SIG-M5 treated with dmso at 0.1 percent for 504 hours (cell line): Measurements from ENCODE around the gene GCC2.
"Not testable (repeated sequence)": the region's sequence is repeated elsewhere in the genome, so short reads cannot be mapped to it uniquely, and the experiment has no call there.

Experiments
- DNase-seq: peaks from one replicate; lab custom pipeline; 2025; ENCODE audit not compliant: unreplicated experiment; lab: John Stamatoyannopoulos, UW

GCC2 gene

GRCh38 chr2:108448678-108449409 is at the start of gene GCC2:
Gene GCC2 (plus strand): TSS chr2:108449206. CDS start chr2:108449275, 69 bp downstream.
- peak; percentile 96 for DNase-seq

- no peak for DNase-seq
Measured at GRCh38 chr2:108399479-108399878, 49.5 kb upstream of the GCC2 start.

GRCh38 chr2:108401800-108402199 is 47.2 kb upstream of the GCC2 start:
- DNase-seq, result no peak

- no peak for DNase-seq
Measured at GRCh38 chr2:108403494-108403893, 45.5 kb upstream of the GCC2 start.

- no peak for DNase-seq
Measured at GRCh38 chr2:108404784-108405397, 44.1 kb upstream of the GCC2 start.

GRCh38 chr2:108407864-108408729 is 40.9 kb upstream of the GCC2 start:
- DNase-seq, result no peak

- DNase-seq, result peak; percentile 8
Measured at GRCh38 chr2:108409768-108410167, 39.2 kb upstream of the GCC2 start.

GRCh38 chr2:108412995-108413710 is 35.9 kb upstream of the GCC2 start:
- no peak for DNase-seq

- no peak for DNase-seq
Measured at GRCh38 chr2:108413711-108414095, 35.3 kb upstream of the GCC2 start.

- no peak for DNase-seq
Measured at GRCh38 chr2:108414256-108414876, 34.6 kb upstream of the GCC2 start.

GRCh38 chr2:108414945-108415344 is 34.1 kb upstream of the GCC2 start:
- DNase-seq, result no peak

- no peak for DNase-seq
Measured at GRCh38 chr2:108417254-108417653, 31.8 kb upstream of the GCC2 start.

GRCh38 chr2:108418416-108418815 is 30.6 kb upstream of the GCC2 start:
- DNase-seq, result no peak

GRCh38 chr2:108423067-108423466 is 25.9 kb upstream of the GCC2 start:
- DNase-seq, result no peak

- DNase-seq, result no peak
Measured at GRCh38 chr2:108423502-108424251, 25.3 kb upstream of the GCC2 start.

GRCh38 chr2:108428286-108429009 is 20.6 kb upstream of the GCC2 start:
- DNase-seq, result no peak

GRCh38 chr2:108435578-108435977 is 13.4 kb upstream of the GCC2 start:
- not testable (repeated sequence) for DNase-seq

- no peak for DNase-seq
Measured at GRCh38 chr2:108436976-108437375, 12.0 kb upstream of the GCC2 start.

GRCh38 chr2:108441712-108442111 is 7.3 kb upstream of the GCC2 start:
- DNase-seq, result no peak
